Kidney epithelial cell (primary cell): ENCODE measurements around the gene SSNA1. TPM values are rescaled to one million over a fixed set of nuclear protein-coding genes. Genes with fewer than 3 reads are reported as not detected.

Source experiments
- DNase-seq: peaks from one replicate; pipeline ENCODE4 v3.0.0-alpha.2; 2010; ENCODE audit warnings: low read depth
- H3K27me3 ChIP-seq: 2 replicates; pipeline ENCODE4 v1.6.0; 2011; ENCODE audit warnings: low read length; ENCODE audit not compliant: control insufficient read depth, insufficient read depth
- H3K36me3 ChIP-seq: 2 replicates; pipeline ENCODE4 v1.5.1; 2011; ENCODE audit warnings: low read length; ENCODE audit not compliant: control insufficient read depth, insufficient read depth
- H3K4me3 ChIP-seq: 2 replicates; pipeline ENCODE4 v1.5.1; 2011; ENCODE audit warnings: low read depth, mild to moderate bottlenecking, control low read depth, low read length
- total RNA-seq: library from RNA; depleted of rRNA; stranded (reverse); fragments of >200 nt; gene quantifications from 2 replicates; pipeline ENCODE4 v1.2.3, GENCODE V29; 2015
- TF ChIP-seq, protein P1 (sequence below): IDR thresholded peaks from 2 replicates; pipeline ENCODE4 v1.5.1; 2011; ENCODE audit warnings: mild to moderate bottlenecking, moderate library complexity, low read length, control low read depth, inconsistent platforms; ENCODE audit not compliant: insufficient read depth, poor library complexity, severe bottlenecking

SSNA1 gene
- total RNA-seq, 1 donor from 2014 or later, result 95.1 TPM

DNA sequence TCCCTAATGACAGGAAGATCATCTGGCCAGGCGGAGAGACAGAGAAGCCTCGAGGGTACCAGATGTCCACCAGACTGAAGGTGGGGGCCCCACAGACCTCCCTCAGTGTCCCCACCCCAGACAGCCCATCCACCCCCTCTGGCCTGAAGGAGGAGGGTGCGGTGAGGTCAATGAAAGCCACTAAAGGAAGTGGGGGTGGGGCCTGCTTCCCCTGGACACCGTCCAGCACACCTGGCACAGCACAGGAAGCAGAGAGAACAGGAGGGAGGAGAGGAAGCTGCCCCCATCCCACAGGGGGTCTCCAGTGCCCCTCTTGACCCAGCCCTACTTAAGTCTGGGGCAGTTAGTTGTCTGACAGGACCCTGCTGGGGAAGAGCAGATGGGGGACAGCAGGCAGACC, 29.9 kb upstream of the SSNA1 start:
- DNase-seq, result no peak
- H3K36me3 ChIP-seq, result no peaks in the 10 kb centered on the region
- no peak overlapping the region for H3K4me3 ChIP-seq
- H3K27me3 ChIP-seq, result peaks cover 80% of the 10 kb centered on the region
- TF ChIP-seq, protein P1, sequence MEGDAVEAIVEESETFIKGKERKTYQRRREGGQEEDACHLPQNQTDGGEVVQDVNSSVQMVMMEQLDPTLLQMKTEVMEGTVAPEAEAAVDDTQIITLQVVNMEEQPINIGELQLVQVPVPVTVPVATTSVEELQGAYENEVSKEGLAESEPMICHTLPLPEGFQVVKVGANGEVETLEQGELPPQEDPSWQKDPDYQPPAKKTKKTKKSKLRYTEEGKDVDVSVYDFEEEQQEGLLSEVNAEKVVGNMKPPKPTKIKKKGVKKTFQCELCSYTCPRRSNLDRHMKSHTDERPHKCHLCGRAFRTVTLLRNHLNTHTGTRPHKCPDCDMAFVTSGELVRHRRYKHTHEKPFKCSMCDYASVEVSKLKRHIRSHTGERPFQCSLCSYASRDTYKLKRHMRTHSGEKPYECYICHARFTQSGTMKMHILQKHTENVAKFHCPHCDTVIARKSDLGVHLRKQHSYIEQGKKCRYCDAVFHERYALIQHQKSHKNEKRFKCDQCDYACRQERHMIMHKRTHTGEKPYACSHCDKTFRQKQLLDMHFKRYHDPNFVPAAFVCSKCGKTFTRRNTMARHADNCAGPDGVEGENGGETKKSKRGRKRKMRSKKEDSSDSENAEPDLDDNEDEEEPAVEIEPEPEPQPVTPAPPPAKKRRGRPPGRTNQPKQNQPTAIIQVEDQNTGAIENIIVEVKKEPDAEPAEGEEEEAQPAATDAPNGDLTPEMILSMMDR, result no peak

DNA sequence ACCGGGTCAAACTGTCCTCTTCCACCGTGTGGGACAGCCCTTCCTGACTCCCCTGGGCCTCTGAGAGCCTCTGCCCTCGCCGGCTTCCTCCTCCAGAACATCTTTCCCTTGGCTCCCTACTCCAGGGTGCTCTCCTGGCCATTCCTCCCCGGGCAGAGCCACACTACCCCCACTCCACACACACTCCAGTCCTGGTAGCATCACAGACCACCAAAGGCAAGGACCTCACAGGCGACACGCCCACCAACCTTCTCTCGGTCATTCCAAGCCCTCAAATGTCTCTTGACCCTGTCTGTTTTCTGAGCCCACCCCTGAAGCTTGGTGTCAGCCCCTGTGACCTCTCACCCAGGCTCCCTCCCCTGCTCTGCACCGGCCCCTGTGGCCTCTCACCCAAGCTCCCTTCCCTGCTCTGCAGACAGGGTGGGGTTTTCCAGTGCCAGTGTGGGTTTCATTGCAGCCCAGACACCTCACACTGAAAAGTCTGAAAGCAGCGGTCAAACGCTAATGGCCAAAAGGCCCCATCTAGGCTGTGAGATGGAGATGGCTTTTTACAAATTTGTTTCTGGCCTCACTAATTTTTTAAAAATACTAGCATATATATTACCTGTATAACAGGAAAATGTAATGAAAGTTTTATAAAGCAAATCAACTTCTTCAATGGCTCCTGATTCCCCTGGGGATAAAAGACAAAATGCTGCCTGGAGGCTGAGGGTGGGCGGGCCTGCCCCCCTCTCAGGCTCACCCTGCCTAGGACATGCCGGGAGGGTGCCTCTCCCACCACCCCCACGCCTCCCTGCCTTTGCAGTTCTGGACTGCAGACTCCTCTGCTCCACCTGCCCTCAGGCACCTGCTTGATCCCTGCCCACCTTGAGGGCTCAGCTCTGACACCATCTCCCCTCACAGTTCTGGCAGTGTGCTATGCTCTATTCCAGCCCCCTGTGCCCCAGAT, 29.1 kb upstream of the SSNA1 start:
- H3K36me3 ChIP-seq, result no peaks in the 10 kb centered on the region
- H3K27me3 ChIP-seq, result peaks cover 88% of the 10 kb centered on the region
- no peak overlapping the region for H3K4me3 ChIP-seq
- DNase-seq, result no peak
- TF ChIP-seq, protein P1, result no peak

DNA sequence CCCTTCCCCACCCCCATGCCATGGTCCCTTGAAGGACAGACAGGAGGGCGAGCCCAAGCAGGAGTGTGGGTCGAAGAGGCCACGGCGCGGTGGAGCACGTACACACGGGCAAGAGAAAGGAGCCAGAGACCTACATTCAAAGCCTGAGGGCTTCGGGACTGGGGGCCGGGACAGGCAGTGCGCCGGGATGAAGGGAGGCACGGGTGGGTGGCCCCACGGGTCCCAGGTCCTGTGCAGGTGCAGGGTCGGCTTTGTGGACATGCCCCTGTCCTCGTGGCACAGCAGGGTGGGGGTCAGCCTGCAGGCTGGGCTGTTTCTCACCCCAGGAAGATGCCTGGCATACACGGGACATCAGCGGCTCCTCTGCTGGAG, 28.4 kb upstream of the SSNA1 start:
- Histone ChIP-seq H3K36me3 (no peaks in the 10 kb centered on the region), H3K4me3 (no peak overlapping the region), H3K27me3 (peaks cover 92% of the 10 kb centered on the region)
- no peak for DNase-seq
- TF ChIP-seq, protein P1, result no peak

DNA sequence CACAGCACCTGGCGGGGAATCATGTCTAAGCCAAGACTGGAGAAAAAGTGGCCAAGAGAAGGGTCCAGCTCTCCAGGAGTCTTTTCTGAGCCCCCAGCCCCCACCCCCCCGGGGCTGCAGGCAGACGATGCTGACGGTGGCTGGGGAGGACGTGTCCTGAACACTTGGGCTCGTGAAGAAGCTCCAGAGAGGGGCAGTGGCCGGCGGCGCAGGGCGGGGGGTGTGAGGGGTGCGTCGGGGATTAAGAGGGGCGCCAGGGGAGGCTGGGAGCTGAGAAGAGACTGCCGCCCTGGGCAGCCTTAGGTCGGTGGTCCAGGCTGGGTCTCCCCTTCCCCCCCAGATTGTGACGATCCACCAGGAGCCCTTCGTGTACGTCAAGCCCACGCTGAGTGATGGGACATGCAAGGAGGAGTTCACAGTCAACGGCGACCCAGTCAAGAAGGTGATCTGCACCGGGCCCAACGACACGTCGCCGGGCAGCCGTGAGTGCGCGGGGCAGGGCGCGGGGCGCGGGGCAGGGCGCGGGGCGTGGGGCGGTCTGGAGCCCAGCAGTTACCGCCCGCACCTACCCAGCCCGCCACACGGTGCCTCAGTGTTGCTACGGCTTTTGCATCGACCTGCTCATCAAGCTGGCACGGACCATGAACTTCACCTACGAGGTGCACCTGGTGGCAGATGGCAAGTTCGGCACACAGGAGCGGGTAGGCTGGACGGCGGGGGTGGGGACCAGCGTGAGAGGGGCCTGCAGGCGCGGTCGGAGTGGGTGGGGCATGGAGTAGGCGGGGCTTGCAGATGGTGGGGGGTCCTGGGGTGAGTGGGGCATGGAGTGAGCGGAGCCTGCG, 27.5 kb upstream of the SSNA1 start:
- Histone ChIP-seq H3K27me3 (peaks cover 95% of the 10 kb centered on the region), H3K4me3 (no peak overlapping the region), H3K36me3 (no peaks in the 10 kb centered on the region)
- DNase-seq, result no peak
- TF ChIP-seq, protein P1, result no peak

DNA sequence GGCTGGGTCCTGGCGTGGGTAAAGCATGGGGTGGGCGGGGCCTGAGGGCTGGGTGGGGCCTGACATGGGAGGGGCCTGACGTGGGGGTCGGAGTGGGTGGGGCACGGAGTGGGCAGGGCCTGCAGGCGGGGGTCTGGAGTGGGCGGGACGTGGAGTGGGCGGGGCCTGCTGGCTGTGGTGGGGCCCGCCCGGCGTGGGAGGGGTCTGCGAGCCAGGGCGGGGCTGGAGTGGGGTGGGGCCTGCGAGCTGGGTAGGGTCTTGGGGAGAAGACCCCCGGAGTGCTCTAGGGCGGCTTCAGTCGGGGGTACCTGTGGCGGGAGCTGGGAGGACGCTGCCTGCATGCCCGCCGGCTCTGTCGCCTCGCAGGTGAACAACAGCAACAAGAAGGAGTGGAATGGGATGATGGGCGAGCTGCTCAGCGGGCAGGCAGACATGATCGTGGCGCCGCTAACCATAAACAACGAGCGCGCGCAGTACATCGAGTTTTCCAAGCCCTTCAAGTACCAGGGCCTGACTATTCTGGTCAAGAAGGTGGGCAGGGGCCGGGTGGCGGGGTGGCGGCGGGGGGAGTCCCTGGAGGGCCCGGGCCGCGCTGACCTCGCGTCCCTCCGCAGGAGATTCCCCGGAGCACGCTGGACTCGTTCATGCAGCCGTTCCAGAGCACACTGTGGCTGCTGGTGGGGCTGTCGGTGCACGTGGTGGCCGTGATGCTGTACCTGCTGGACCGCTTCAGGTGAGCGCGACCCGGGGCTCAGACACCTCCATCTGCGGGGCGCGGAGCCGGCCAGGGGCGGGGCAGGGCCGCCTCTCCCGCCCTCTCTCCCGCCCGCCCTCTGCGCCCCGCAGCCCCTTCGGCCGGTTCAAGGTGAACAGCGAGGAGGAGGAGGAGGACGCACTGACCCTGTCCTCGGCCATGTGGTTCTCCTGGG, 26.7 kb upstream of the SSNA1 start:
- Histone ChIP-seq H3K36me3 (no peaks in the 10 kb centered on the region), H3K27me3 (peaks cover 95% of the 10 kb centered on the region), H3K4me3 (no peak overlapping the region)
- DNase-seq, result no peak
- TF ChIP-seq, protein P1, result no peak
